AG04450 (cell line): ENCODE data around the gene CMC1. TPM values are rescaled to one million over a fixed set of nuclear protein-coding genes. Genes with fewer than 3 reads are reported as not detected.

Experiments used
- CTCF ChIA-PET: fragments of 300-600, 350-600 bp; formaldehyde crosslinking; extraction: SDS; loops from one replicate; lab custom pipeline; 2022; ENCODE audit warnings: antibody characterized with exemption, inconsistent platforms; lab: Charles Lee
- POLR2A ChIA-PET: fragments of 350-600 bp; formaldehyde crosslinking; extraction: SDS; loops from one replicate; lab custom pipeline; 2021; ENCODE audit warnings: antibody characterized with exemption, inconsistent platforms; lab: Yijun Ruan, JAX
- DNase-seq: peaks from one replicate; pipeline ENCODE4 v3.0.0-alpha.2; 2011; ENCODE audit warnings: low read depth, low spot score
- H3K27ac ChIP-seq: one replicate; pipeline ENCODE4 v1.5.1; 2012; ENCODE audit warnings: low read depth, low read length, control low read depth
- H3K27me3 ChIP-seq: one replicate; pipeline ENCODE4 v1.6.0; 2012; ENCODE audit warnings: low read length; ENCODE audit not compliant: control insufficient read depth, insufficient read depth
- H3K4me3 ChIP-seq: 2 replicates; pipeline ENCODE4 v1.5.1; 2011; ENCODE audit warnings: mild to moderate bottlenecking, low read depth, low read length, control low read depth
- H3K9me3 ChIP-seq: 2 replicates; pipeline ENCODE4 v1.5.1; 2012; ENCODE audit warnings: low read length; ENCODE audit not compliant: control insufficient read depth, insufficient read depth
- polyA plus RNA-seq: library from polyadenylated mRNA; depleted of rRNA; stranded (reverse); fragments of >200 nt; gene quantifications from 2 replicates; pipeline ENCODE4 v1.2.3, GENCODE V29; 2011
- TF ChIP-seq, protein P1 (sequence below): IDR thresholded peaks from 2 replicates; pipeline ENCODE4 v1.5.1; 2011; ENCODE audit warnings: low read depth, low read length, control low read depth, inconsistent platforms

Gene CMC1
- polyA plus RNA-seq, 1 experiment: 30.3 TPM

DNA sequence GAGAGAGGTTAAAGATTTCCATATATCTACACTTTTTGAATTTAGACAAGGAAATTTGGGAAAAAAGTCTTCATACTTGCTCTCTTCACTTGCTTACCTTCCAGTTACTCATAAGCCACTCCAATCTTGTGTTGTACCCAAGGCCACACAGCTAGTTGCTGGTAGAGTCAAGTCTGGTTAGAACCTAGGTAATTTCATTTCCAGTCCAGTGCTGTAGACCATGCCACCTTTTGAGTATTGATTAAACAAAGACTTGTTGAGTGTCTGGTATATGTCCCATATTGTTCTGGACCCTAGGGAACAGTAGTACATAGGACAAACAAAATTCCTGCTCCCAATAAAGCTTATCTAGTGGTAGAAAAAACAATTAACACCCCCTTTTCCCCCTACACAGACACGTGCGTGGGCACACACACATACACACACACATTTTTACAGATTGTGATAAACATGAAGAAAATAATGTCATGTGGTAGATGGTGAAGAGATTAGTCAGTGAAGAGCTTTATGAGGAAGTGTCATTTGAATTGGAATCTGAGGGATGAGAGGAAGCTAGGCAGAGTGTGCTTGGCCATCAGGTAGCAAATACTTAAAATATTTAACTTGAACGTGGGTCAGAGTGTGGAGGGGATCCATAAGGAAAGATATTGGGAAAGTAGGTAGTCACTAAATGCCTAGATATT is 2.1 kb downstream of the CMC1 start:
- DNase-seq: no peak
- CTCF ChIA-PET: no interaction called here
- TF ChIP-seq, protein P1, sequence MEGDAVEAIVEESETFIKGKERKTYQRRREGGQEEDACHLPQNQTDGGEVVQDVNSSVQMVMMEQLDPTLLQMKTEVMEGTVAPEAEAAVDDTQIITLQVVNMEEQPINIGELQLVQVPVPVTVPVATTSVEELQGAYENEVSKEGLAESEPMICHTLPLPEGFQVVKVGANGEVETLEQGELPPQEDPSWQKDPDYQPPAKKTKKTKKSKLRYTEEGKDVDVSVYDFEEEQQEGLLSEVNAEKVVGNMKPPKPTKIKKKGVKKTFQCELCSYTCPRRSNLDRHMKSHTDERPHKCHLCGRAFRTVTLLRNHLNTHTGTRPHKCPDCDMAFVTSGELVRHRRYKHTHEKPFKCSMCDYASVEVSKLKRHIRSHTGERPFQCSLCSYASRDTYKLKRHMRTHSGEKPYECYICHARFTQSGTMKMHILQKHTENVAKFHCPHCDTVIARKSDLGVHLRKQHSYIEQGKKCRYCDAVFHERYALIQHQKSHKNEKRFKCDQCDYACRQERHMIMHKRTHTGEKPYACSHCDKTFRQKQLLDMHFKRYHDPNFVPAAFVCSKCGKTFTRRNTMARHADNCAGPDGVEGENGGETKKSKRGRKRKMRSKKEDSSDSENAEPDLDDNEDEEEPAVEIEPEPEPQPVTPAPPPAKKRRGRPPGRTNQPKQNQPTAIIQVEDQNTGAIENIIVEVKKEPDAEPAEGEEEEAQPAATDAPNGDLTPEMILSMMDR: no peak
- Histone ChIP-seq H3K27me3 (no peaks in the 10 kb centered on the region), H3K27ac (no peak overlapping the region), H3K4me3 (no peak overlapping the region), H3K9me3 (peaks cover 4% of the 10 kb centered on the region; the same call in 1 of the 2 replicates)
- POLR2A ChIA-PET: no interaction called here

DNA sequence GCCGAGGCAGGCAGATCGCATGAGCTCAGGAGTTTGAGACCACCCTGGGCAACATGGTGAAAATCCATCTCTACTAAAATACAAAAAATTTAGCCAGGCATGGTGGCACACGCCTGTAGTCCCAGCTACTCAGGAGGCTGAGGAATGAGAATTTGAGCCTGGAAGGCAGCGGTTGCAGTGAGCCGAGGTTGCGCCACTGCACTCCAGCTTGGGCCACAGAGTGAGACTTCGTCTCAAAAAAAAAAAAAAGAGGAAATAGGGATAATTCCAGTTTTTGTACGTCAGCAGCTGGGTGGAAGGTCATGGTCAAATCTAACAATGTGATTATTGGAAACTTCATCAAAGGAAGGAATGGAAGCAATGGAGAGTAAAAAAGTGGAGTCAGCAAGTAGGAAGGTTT is 3.1 kb downstream of the CMC1 start:
- POLR2A ChIA-PET: no interaction called here
- peaks cover 4% of the 10 kb centered on the region; the same call in 1 of the 2 replicates for H3K9me3 ChIP-seq
- CTCF ChIA-PET: interaction anchor here (0.6 kb wide), 1 partner anchor 1110 kb away, joined by 10 read pairs; no protein-coding TSS in a partner anchor

DNA sequence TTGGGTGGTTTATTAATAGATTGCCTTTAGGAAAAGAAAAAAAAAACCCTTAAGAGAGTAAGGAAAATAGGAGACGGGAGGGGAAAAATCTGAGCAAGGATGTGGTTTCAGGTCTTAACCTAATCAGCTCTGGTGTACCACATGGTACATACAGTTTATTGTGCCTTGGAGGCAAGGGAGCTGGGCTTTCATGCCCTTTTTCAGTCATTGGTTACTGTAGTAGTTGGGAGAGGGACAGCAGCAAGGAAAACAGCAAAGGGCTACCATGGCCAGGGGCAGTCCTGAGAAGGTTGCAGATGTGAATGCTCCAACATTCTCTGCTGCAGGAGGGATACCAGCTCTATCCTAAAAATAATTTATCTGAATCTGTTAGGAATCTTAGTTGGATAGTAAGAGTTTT is 5.9 kb downstream of the CMC1 start:
- H3K9me3 ChIP-seq: no peaks in the 10 kb centered on the region
- H3K27me3 ChIP-seq: no peaks in the 10 kb centered on the region
- ChIA-PET CTCF (interaction anchor here (0.7 to 0.9 kb wide), 2 partner anchors 10 to 39 kb away, joined by 3 read pairs; no protein-coding TSS in a partner anchor), POLR2A (no interaction called here)
- no peak overlapping the region for H3K27ac ChIP-seq
- TF ChIP-seq, protein P1: no peak
- DNase-seq: no peak
- no peak overlapping the region for H3K4me3 ChIP-seq

More for the DNA sequence above, 3.1 kb downstream of the CMC1 start:
- H3K27me3 ChIP-seq: no peaks in the 10 kb centered on the region
- no peak overlapping the region for H3K27ac ChIP-seq
- no peak overlapping the region for H3K4me3 ChIP-seq
- DNase-seq: no peak
- TF ChIP-seq, protein P1: no peak

DNA sequence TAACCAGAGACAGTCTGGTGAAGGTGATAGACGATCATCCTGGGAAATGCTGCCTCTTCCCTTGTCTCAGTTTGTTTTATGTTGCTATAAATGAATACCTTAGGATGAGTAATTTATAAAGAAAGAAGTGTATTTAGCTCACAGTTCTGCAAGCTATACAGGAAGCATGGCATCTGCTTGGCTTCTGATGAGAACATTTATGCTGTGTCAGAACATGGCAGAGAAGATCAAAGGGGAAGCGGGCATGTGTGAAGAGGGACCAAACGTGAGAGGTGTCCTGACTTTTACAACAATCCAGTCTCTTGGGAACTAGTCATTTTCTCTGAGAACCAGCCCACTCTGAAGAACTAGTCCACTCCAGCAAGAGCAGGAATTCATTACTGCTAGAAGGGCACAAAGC is 9.6 kb downstream of the CMC1 start:
- CTCF ChIA-PET: no interaction called here
- no peak for DNase-seq
- no peak overlapping the region for H3K27ac ChIP-seq
- H3K9me3 ChIP-seq: no peaks in the 10 kb centered on the region
- TF ChIP-seq, protein P1: no peak
- POLR2A ChIA-PET: no interaction called here
- no peak overlapping the region for H3K4me3 ChIP-seq
- no peaks in the 10 kb centered on the region for H3K27me3 ChIP-seq

DNA sequence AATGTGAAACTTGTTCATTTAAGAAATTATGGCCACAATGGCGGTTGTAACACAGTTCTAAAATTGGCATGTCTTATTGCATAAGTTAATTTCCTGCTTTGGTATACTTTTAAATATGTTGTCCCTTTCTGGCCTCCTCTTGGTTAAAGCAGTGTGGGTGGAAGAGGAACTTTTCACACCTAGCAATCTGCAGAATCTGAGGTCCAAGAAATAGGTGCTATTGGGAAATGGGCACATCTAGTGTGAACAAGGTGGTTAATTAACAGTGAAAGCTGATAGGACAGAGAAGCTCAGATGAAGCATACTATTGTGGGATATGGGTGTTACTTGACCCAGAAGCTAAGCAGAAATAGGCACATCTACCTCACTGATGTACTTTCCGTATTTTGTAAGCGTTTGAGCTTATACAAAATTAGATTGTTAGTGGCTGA is 10.6 kb downstream of the CMC1 start:
- no peaks in the 10 kb centered on the region for H3K9me3 ChIP-seq
- H3K27me3 ChIP-seq: no peaks in the 10 kb centered on the region
- TF ChIP-seq, protein P1: no peak
- no peak overlapping the region for H3K4me3 ChIP-seq
- POLR2A ChIA-PET: no interaction called here
- H3K27ac ChIP-seq: no peak overlapping the region
- DNase-seq: no peak
- CTCF ChIA-PET: interaction anchor here (1.6 kb wide), 1 partner anchor 540 kb away, joined by 3 read pairs; no protein-coding TSS in a partner anchor
